Esophagus squamous epithelium (tissue), 5 donors: Measurements from ENCODE around the gene XRCC6. TPM values are rescaled to one million over a fixed set of nuclear protein-coding genes. Genes with fewer than 3 reads are reported as not detected.

Experiments
- DNase-seq: peaks from one replicate; lab custom pipeline; 2025; lab: John Stamatoyannopoulos, UW
- H3K27ac ChIP-seq, 4 donors: fragments of 200-600 bp; sonication (generic); one replicate each; pipeline ENCODE4 v1.5.1; 2016 to 2019; ENCODE audit warnings: mild to moderate bottlenecking in 1 of 4
- H3K27me3 ChIP-seq, 4 donors: fragments of 200-600 bp; sonication (generic); 1 replicate in 3 of 4; 2 replicates in 1 of 4; pipeline versions ENCODE4 v1.5.1 to v1.6.0; 2017 to 2021; ENCODE audit warnings: antibody characterized with exemption in 1 of 4
- H3K36me3 ChIP-seq, 3 donors: fragments of 200-600 bp; sonication (generic); one replicate each; pipeline ENCODE4 v1.5.1; 2016 to 2019
- H3K4me1 ChIP-seq, 3 donors: fragments of 200-600 bp; sonication (generic); one replicate each; pipeline ENCODE4 v1.5.1; 2017 to 2019
- H3K4me3 ChIP-seq, 4 donors: fragments of 200-600 bp; sonication (generic); 1 replicate in 3 of 4; 2 replicates in 1 of 4; pipeline ENCODE4 v1.5.1; 2016 to 2019; ENCODE audit warnings: mild to moderate bottlenecking in 2 of 4, moderate library complexity in 1 of 4
- H3K9me3 ChIP-seq, 3 donors: fragments of 200-600 bp; sonication (generic); one replicate each; pipeline ENCODE4 v1.5.1; 2016 to 2019
- CTCF ChIP-seq, 6 experiments: fragments of 450-650 bp in 4 of 6; fragments of 200-600 bp in 2 of 6; sonication (generic) in 2 of 6; IDR thresholded peaks; one replicate each; pipeline ENCODE4 v1.5.1; 2016 to 2019; ENCODE audit warnings: antibody characterized with exemption in 6 of 6, mild to moderate bottlenecking in 4 of 6, moderate library complexity in 4 of 6
- POLR2A ChIP-seq, 4 donors: fragments of 450-650 bp; IDR thresholded peaks; one replicate each; pipeline ENCODE4 v1.6.1; 2017; ENCODE audit warnings: antibody characterized with exemption in 4 of 4, mild to moderate bottlenecking in 4 of 4, moderate library complexity in 3 of 4
- WGBS, 2 donors: methylation state at CpG; one replicate each; pipeline ENCODE4 v1.1.5; 2018; 5-methylcytosine and 5-hydroxymethylcytosine counted together
- intact Hi-C: fragments of 100-400 bp; cut with DNase I; formaldehyde crosslinking; loops from one replicate; pipeline ENCODE4 v1.15.0; 2022
- total RNA-seq, 4 donors: library from RNA; depleted of rRNA; stranded (reverse); fragments of >200 nt; gene quantifications; one replicate each; pipeline ENCODE4 v1.1.0, GENCODE V29; 2016
- donor health status: DM: yes; HTN: yes; CAD: no.

XRCC6 gene
- total RNA-seq, 4 donors from 2014 or later = 161 to 295 (median 222) TPM

DNA sequence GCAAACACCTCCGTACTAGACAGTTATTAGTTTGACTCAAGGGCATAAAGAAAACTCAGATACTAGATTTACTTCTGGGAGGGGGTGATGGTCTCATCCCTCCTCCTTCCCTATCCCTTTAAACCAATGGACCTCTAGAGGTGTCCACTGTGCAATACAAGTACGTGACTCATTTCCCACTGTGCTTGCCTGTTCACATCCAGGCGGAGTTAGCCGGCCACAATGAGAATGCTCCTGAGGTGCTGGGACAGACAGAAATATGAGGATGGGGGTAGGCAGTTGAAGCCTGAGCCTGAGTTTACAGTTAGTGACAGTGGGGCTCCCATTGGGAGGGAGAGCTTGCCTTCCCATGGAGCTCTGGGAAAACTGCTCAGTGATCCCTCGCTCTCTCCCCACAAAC, 23.0 kb upstream of the XRCC6 start:
- H3K9me3 ChIP-seq = no peaks in the 10 kb centered on the region
- peaks cover 4 to 35% (median 6%) of the 10 kb centered on the region in 3 donors for H3K36me3 ChIP-seq
- H3K4me1 ChIP-seq = peaks cover 6 to 65% (median 21%) of the 10 kb centered on the region in 3 donors
- peak overlapping the region; percentile 38 to 86 (median 71) for H3K27ac ChIP-seq
- DNase-seq = no peak
- WGBS, 2 donors = 25 to 26% methylated on average over 4 of the region's 5 CpGs
- intact Hi-C loops = no loop called here
- no peak overlapping the region for H3K4me3 ChIP-seq
- H3K27me3 ChIP-seq = no peaks in the 10 kb centered on the region
- TF ChIP-seq POLR2A (IDR thresholded peaks at IDR 0.05) (no peak), CTCF (IDR thresholded peaks at IDR 0.05) (no peak)

DNA sequence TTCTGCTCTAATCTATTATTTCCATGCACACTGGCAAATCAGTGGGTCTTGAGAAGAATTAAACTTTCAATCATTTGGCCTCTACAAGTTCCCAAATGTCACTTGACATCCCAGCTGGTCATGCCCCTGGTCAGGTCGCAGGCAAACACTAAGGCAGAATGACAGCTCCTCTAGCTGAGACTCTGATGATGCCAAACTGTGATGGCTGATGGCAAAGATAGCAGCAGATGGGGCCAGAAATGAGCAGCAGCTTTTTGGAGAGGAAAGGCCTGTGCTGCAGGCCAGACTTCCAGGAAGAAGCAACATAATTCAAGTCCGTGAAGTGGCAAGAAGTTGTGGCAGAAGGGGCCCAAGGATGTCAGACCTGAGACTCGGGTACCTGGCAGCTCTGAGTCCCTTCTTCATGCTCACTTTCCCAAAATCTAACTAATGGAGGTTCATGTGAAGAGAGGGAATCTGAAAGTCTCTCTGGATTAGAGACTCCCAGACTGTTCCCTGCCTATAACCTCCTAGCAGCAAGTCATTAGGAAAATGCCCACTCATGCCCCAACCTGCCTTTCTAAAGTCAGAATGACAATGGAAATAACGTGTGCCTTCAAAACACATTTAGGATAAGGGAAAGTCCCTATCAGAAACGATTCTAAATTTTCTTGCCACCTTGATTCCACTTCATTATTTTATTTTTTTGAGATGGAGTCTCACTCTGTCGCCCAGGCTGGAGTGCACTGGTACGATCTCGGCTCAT, 22.0 kb upstream of the XRCC6 start:
- no peak for TF ChIP-seq POLR2A (IDR thresholded peaks at IDR 0.05)
- no peak for TF ChIP-seq CTCF (IDR thresholded peaks at IDR 0.05)
- peak overlapping the region; percentile 38 to 86 (median 71) for H3K27ac ChIP-seq
- no peak for DNase-seq
- 29 to 57% methylated on average over 7 to 8 of the region's 8 CpGs for WGBS, 2 donors
- peaks cover 4 to 45% (median 6%) of the 10 kb centered on the region in 3 donors for H3K36me3 ChIP-seq
- intact Hi-C loops = no loop called here
- no peaks in the 10 kb centered on the region for H3K9me3 ChIP-seq
- H3K4me1 ChIP-seq = peaks cover 6 to 65% (median 21%) of the 10 kb centered on the region in 3 donors
- no peak overlapping the region for H3K4me3 ChIP-seq
- H3K27me3 ChIP-seq = no peaks in the 10 kb centered on the region

GRCh38 chr22:41600976-41601375, 20.1 kb upstream of the XRCC6 start:
- intact Hi-C loops = no loop called here
- 89 to 95% methylated on average over 4 to 6 of the region's 8 CpGs for WGBS, 2 donors
- H3K4me3 ChIP-seq = no peak overlapping the region
- no peaks in the 10 kb centered on the region for H3K9me3 ChIP-seq
- peaks cover 4 to 64% (median 12%) of the 10 kb centered on the region in 3 donors for H3K36me3 ChIP-seq
- TF ChIP-seq CTCF (IDR thresholded peaks at IDR 0.05) (no peak), POLR2A (IDR thresholded peaks at IDR 0.05) (no peak)
- H3K27me3 ChIP-seq = no peaks in the 10 kb centered on the region
- H3K4me1 ChIP-seq = peaks cover 6 to 63% (median 21%) of the 10 kb centered on the region in 3 donors
- no peak for DNase-seq
- H3K27ac ChIP-seq = peak overlapping the region in 3 of 4 donors; percentile 34 to 86 (median 85)

DNA sequence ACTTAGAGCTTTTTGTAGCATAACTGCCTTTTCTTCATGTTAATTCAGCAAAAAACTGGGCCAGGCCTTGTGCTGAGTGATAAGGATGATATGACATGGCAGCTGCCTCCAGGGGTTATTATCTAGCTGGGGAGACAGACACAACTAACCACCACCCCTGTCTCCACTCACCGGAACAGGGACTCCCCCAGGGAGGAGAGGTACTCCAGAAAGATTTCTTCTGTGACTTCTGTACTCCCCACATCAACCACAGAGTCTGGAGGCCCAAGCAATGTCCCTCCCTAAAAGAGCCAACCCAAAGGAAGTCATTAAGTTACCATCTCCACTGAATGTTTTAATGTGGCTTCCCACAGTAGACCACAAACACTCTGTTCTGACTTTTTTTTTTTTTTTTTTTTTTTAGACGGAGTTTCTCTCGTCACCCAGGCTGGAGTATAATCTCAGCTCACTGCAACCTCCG, 17.2 kb upstream of the XRCC6 start:
- H3K27me3 ChIP-seq = no peaks in the 10 kb centered on the region
- H3K9me3 ChIP-seq = no peaks in the 10 kb centered on the region
- intact Hi-C loops = no loop called here
- no peak for DNase-seq
- H3K4me1 ChIP-seq = peaks cover 0 to 34% (median under 1%) of the 10 kb centered on the region in 3 donors
- WGBS, 2 donors = 62 to 84% methylated on average over 4 of the region's 4 CpGs
- H3K36me3 ChIP-seq = peaks cover 4 to 94% (median 23%) of the 10 kb centered on the region in 3 donors
- TF ChIP-seq CTCF (IDR thresholded peaks at IDR 0.05) (no peak), POLR2A (IDR thresholded peaks at IDR 0.05) (no peak)
- H3K4me3 ChIP-seq = no peak overlapping the region
- no peak overlapping the region for H3K27ac ChIP-seq

- H3K36me3 ChIP-seq = peaks cover 0 to 84% (median 17%) of the 10 kb centered on the region in 3 donors
- no peak for DNase-seq
- no peaks in the 10 kb centered on the region for H3K9me3 ChIP-seq
- H3K4me3 ChIP-seq = no peak overlapping the region
- TF ChIP-seq POLR2A (IDR thresholded peaks at IDR 0.05) (no peak), CTCF (IDR thresholded peaks at IDR 0.05) (no peak)
- H3K4me1 ChIP-seq = peaks cover 0 to 14% (median 0%) of the 10 kb centered on the region in 3 donors
- H3K27ac ChIP-seq = no peak overlapping the region
- 83 to 87% methylated on average over 3 of the region's 3 CpGs for WGBS, 2 donors
- H3K27me3 ChIP-seq = no peaks in the 10 kb centered on the region
- intact Hi-C loops = no loop called here
Observed at GRCh38 chr22:41608386-41608785, 12.7 kb upstream of the XRCC6 start.
